Measurements from ENCODE around the gene BFSP1.

- TF ChIP-seq POLR2A (IDR thresholded peaks at IDR 0.05): no peak
- TF ChIP-seq, protein P1, sequence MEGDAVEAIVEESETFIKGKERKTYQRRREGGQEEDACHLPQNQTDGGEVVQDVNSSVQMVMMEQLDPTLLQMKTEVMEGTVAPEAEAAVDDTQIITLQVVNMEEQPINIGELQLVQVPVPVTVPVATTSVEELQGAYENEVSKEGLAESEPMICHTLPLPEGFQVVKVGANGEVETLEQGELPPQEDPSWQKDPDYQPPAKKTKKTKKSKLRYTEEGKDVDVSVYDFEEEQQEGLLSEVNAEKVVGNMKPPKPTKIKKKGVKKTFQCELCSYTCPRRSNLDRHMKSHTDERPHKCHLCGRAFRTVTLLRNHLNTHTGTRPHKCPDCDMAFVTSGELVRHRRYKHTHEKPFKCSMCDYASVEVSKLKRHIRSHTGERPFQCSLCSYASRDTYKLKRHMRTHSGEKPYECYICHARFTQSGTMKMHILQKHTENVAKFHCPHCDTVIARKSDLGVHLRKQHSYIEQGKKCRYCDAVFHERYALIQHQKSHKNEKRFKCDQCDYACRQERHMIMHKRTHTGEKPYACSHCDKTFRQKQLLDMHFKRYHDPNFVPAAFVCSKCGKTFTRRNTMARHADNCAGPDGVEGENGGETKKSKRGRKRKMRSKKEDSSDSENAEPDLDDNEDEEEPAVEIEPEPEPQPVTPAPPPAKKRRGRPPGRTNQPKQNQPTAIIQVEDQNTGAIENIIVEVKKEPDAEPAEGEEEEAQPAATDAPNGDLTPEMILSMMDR (IDR thresholded peaks at IDR 0.05): no peak
These were observed 61.7 kb downstream of the BFSP1 start for GRCh38 chr20:17469246-17470030.
